ENCODE data around the gene GLI3. TPM values are rescaled to one million over a fixed set of nuclear protein-coding genes. Genes with fewer than 3 reads are reported as not detected.

GLI3 gene
- polyA plus RNA-seq, 1 donor, result 5.4 TPM

DNA sequence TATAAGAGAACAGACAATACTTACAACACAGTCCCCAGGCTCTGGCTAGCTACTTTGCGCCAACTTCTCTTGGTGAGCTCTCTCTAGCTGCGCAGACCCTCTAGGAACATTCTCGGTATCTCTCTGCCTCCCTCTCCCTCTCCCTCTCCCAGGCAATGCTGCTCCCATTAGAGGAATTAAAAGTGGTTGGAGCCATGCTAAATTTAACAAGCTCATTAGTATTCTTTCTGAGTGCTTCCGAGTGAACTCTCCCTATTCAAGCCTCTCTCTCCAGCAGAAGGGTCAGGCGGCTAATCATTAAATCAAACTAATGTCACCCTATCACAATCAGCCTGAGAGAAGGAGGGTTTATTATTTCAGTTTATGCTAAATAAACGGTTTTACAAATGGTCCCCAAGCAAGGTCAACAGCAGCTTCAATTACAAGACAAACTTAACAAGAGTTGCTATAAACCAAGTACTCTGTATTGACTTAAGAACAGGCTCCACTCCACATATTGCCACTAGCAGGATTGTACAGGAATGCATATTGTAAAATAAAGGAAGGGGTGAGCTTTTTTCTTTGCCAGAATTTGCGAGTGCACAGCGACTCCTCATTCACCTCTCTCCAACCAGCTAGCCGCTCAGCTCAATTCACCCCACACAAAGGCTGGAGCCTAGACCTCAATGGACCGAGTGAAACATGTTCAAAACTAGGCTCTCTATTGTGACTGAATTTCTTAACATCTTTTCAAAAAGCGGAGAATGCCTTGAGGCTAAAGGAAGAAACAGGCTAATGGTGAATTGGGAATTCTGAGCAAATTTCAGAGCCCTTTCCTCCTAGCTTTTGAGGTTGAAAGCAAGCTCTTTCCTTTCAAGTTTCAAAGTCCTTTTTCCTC is 84.4 kb downstream of the GLI3 start:
- Histone ChIP-seq H3K9me3 (ENCODE audit: control insufficient read depth, low read depth, low read length) (no peaks in the 10 kb centered on the region), H3K27me3 (ENCODE audit: control insufficient read depth, insufficient read depth, low read length) (no peaks in the 10 kb centered on the region), H3K4me1 (ENCODE audit: control insufficient read depth, insufficient read depth, low read length) (peaks cover 32% of the 10 kb centered on the region), H3K4me3 (ENCODE audit: low read length) (no peak overlapping the region), H3K36me3 (ENCODE audit: control insufficient read depth, insufficient read depth, low read length) (no peaks in the 10 kb centered on the region), H3K27ac (ENCODE audit: low read length) (no peak overlapping the region)
- DNase-seq, result peak in 1 of 2 donors; percentile 47
- WGBS (ENCODE audit: insufficient coverage, low lambda C conversion rate), result 45% methylated on average over 2 of the region's 11 CpGs

DNA sequence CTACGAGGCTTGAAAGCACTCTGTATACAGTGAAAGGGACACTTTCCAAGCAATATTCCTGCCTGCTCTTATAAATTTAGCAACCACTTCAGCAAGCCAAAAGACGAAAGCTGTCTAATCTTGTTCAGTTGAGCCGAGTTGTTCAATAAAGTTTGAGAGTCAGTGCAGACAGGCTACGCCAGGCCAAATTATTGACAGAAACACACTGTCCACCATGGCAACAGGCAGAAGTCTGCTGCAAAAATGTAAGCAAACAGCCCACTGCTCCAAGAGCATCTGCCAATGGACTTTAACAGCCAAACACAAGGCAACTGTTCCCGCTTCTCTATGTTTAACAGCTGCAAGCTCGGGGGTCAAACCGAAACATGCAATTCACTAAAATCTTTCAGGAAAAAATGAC is 85.7 kb downstream of the GLI3 start:
- Histone ChIP-seq H3K27ac (ENCODE audit: low read length) (no peak overlapping the region), H3K9me3 (ENCODE audit: control insufficient read depth, low read depth, low read length) (no peaks in the 10 kb centered on the region), H3K27me3 (ENCODE audit: control insufficient read depth, insufficient read depth, low read length) (no peaks in the 10 kb centered on the region), H3K4me1 (ENCODE audit: control insufficient read depth, insufficient read depth, low read length) (peaks cover 32% of the 10 kb centered on the region), H3K4me3 (ENCODE audit: low read length) (no peak overlapping the region), H3K36me3 (ENCODE audit: control insufficient read depth, insufficient read depth, low read length) (no peaks in the 10 kb centered on the region)
- peak; percentile 33 to 58 for DNase-seq
- WGBS (ENCODE audit: insufficient coverage, low lambda C conversion rate), result 60% methylated on average over 2 of the region's 7 CpGs

DNA sequence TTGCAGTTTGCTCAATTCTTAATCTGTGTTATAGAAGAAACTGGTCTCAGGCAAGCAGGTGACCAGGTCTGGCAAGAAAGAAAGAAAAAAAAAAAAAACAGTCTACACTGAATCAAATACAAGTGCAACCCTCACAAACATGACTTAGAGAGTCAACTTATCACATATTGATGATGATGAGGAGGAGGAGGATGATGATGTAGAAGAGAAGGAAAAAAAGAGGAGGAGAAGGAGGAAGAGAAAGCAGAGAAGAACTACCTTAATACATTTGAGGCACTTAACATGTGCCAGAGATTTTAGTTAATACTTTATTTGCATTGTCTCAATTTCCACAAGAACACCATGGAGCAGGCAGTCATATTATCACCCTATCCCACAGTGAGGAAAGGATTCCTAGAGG is 91.5 kb downstream of the GLI3 start:
- Histone ChIP-seq H3K4me3 (ENCODE audit: low read length) (no peak overlapping the region), H3K36me3 (ENCODE audit: control insufficient read depth, insufficient read depth, low read length) (no peaks in the 10 kb centered on the region), H3K4me1 (ENCODE audit: control insufficient read depth, insufficient read depth, low read length) (peaks cover under 1% of the 10 kb centered on the region), H3K27ac (ENCODE audit: low read length) (no peak overlapping the region), H3K27me3 (ENCODE audit: control insufficient read depth, insufficient read depth, low read length) (no peaks in the 10 kb centered on the region), H3K9me3 (ENCODE audit: control insufficient read depth, low read depth, low read length) (no peaks in the 10 kb centered on the region)
- no peak for DNase-seq

DNA sequence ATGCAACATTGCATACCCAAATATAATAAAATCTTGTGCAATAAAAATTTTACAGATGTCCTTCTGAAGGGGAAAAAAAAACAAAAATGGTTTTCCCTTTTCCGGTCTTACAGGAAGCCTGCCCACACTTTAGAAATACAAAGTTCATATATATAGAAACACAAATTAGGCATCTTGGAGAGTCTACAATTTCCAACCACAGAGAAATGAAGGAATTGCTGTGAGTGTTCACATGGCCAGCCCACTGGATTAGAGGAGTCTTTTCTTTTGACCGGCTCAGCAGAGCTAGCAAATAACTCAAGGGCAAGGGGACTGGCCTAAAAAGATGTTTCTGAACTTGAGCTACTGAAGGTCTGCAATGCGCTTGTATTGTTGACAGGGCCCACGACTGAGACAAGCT is 92.4 kb downstream of the GLI3 start:
- no peaks in the 10 kb centered on the region for H3K27me3 ChIP-seq (ENCODE audit: control insufficient read depth, insufficient read depth, low read length)
- H3K27ac ChIP-seq (ENCODE audit: low read length), result no peak overlapping the region
- WGBS (ENCODE audit: insufficient coverage, low lambda C conversion rate), result no CpG with 5 or more reads among the region's 4 CpGs

DNA sequence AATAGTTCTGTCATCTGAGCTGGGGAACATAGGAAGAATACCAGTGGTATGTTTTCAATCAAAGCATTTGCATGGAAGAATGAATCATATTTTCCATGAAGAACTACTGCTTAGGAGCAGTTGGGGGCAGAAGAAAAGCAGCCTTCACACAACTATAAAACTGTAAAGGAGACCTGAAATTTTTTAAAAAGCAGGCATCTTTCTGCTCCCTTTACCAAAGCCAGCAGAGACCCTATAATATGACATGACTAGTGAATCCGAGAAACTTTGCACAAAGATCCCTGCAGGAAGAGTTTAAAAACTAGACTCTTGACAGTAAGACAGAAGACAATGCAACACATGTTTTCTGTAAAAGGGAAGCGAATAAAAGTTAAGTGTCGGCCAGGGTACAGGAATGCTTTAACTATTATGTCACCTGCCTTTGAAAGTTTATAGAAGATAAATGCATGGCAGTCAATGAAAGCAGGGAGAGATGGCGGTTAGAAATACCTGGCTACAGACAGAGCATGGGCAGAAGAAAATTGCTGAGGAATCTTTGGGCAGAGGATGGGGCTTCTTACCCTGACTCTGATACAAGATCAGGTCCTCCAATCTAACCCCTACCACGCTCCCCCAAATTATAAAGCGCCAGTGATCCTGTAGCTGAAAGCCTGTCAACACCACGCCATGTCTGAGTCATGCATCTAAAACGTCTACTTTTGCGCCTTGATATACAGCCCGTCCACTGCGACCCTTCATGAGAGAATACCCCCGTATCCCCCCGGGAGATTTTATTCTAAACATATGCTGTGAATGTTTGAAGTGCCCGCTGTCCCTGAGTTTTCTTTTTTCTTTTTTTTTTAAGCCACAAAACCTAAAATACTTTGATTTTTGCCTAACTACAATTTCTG is 93.1 kb downstream of the GLI3 start:
- Histone ChIP-seq H3K4me1 (ENCODE audit: control insufficient read depth, insufficient read depth, low read length) (no peaks in the 10 kb centered on the region), H3K36me3 (ENCODE audit: control insufficient read depth, insufficient read depth, low read length) (no peaks in the 10 kb centered on the region), H3K27me3 (ENCODE audit: control insufficient read depth, insufficient read depth, low read length) (no peaks in the 10 kb centered on the region), H3K4me3 (ENCODE audit: low read length) (no peak overlapping the region), H3K9me3 (ENCODE audit: control insufficient read depth, low read depth, low read length) (no peaks in the 10 kb centered on the region), H3K27ac (ENCODE audit: low read length) (no peak overlapping the region)
- DNase-seq, result no peak
- 100% methylated on average over 2 of the region's 14 CpGs for WGBS (ENCODE audit: insufficient coverage, low lambda C conversion rate)

More for the DNA sequence above, 92.4 kb downstream of the GLI3 start:
- no peak for DNase-seq
- Histone ChIP-seq H3K4me1 (ENCODE audit: control insufficient read depth, insufficient read depth, low read length) (no peaks in the 10 kb centered on the region), H3K4me3 (ENCODE audit: low read length) (no peak overlapping the region), H3K9me3 (ENCODE audit: control insufficient read depth, low read depth, low read length) (no peaks in the 10 kb centered on the region), H3K36me3 (ENCODE audit: control insufficient read depth, insufficient read depth, low read length) (no peaks in the 10 kb centered on the region)

DNA sequence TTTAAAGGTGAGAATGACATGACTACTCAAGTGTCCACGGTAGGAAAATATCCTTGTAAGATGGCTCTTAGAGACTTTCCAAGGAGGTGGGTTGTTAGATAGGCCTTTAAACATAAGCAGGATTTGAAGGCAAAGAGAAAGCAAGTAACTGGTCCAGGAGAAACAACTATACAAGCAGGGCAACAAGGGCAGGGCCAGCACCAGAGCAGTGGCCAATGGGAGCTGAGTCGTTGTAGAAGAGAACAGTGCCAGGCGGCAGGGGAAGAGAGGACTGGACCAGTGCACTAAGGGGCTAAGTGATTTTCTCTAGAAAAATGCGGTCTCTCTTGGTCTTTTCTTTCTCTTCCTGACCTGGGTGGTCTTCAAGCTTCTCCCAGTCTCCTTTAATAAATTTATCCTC is 94.9 kb downstream of the GLI3 start:
- DNase-seq, result no peak
- H3K4me3 ChIP-seq (ENCODE audit: low read length), result no peak overlapping the region
- no peaks in the 10 kb centered on the region for H3K4me1 ChIP-seq (ENCODE audit: control insufficient read depth, insufficient read depth, low read length)
- no peaks in the 10 kb centered on the region for H3K9me3 ChIP-seq (ENCODE audit: control insufficient read depth, low read depth, low read length)
- H3K27me3 ChIP-seq (ENCODE audit: control insufficient read depth, insufficient read depth, low read length), result no peaks in the 10 kb centered on the region
- 88% methylated on average over 1 of the region's 4 CpGs for WGBS (ENCODE audit: insufficient coverage, low lambda C conversion rate)
- H3K36me3 ChIP-seq (ENCODE audit: control insufficient read depth, insufficient read depth, low read length), result no peaks in the 10 kb centered on the region
- no peak overlapping the region for H3K27ac ChIP-seq (ENCODE audit: low read length)

DNA sequence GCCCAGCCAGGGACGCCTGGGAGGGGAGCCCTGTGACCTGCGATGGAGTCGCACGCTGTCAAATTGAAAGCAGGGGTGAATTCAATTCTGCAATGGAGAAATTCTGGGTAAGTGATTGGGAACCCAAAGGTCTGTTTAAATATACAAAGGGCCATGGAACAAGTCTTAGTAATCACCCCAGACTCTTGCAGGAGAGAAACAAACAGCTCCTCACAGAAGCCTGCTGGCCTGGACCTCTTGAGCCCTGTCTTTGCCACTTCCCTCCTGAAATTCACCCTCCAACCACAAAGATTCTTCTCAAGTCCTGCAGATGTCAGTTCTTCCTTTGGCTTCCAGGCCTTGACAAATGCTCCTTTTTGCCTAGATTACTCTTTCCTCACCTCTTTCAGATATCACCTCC is 97.3 kb downstream of the GLI3 start:
- Histone ChIP-seq H3K9me3 (ENCODE audit: control insufficient read depth, low read depth, low read length) (no peaks in the 10 kb centered on the region), H3K4me1 (ENCODE audit: control insufficient read depth, insufficient read depth, low read length) (no peaks in the 10 kb centered on the region), H3K27ac (ENCODE audit: low read length) (no peak overlapping the region), H3K36me3 (ENCODE audit: control insufficient read depth, insufficient read depth, low read length) (no peaks in the 10 kb centered on the region), H3K4me3 (ENCODE audit: low read length) (no peak overlapping the region), H3K27me3 (ENCODE audit: control insufficient read depth, insufficient read depth, low read length) (no peaks in the 10 kb centered on the region)
- no peak for DNase-seq
- WGBS (ENCODE audit: insufficient coverage, low lambda C conversion rate), result 100% methylated on average over 1 of the region's 4 CpGs

DNA sequence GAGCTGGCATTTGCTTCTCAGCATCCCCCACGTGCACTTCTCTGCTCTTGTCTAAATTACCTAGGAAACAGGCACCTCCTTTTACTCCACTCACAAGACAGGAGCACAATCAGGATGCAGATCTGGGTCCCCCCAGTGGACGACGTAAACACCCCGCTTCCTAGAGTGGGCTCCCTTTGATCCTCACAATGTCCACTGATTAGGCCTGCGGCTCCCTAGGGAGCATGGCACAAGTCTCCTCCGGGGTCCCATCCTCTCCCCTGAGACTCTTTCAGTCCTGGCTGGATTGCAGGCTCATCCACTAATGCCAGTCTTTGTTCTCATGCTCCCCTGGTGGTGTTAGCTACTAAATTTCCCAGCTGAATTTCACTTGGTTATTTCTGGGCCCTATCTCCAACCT is 98.3 kb downstream of the GLI3 start:
- Histone ChIP-seq H3K36me3 (ENCODE audit: control insufficient read depth, insufficient read depth, low read length) (no peaks in the 10 kb centered on the region), H3K27ac (ENCODE audit: low read length) (no peak overlapping the region), H3K9me3 (ENCODE audit: control insufficient read depth, low read depth, low read length) (no peaks in the 10 kb centered on the region), H3K4me1 (ENCODE audit: control insufficient read depth, insufficient read depth, low read length) (no peaks in the 10 kb centered on the region), H3K27me3 (ENCODE audit: control insufficient read depth, insufficient read depth, low read length) (no peaks in the 10 kb centered on the region), H3K4me3 (ENCODE audit: low read length) (no peak overlapping the region)
- no peak for DNase-seq
- no CpG with 5 or more reads among the region's 6 CpGs for WGBS (ENCODE audit: insufficient coverage, low lambda C conversion rate)

DNA sequence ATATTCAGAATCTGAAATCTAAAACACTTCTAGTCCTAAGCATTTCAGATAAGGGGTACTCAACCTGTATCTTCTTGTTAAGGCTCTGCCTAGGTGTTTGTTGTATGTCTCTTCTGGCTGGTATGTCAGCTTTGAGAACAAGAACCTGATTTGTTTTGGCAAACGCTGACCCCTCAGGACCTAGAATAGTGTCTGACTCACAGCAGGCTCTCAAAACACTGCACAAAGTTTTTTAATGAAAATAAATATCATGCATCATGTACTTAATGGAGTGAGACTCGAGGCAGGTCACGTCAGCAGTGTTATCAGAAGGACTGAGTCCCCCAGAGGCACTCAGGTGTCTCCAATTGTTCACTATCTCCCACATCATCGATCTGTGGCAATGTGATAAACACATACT is 99.1 kb downstream of the GLI3 start:
- Histone ChIP-seq H3K4me1 (ENCODE audit: control insufficient read depth, insufficient read depth, low read length) (no peaks in the 10 kb centered on the region), H3K4me3 (ENCODE audit: low read length) (no peak overlapping the region), H3K27ac (ENCODE audit: low read length) (no peak overlapping the region), H3K9me3 (ENCODE audit: control insufficient read depth, low read depth, low read length) (no peaks in the 10 kb centered on the region), H3K27me3 (ENCODE audit: control insufficient read depth, insufficient read depth, low read length) (no peaks in the 10 kb centered on the region), H3K36me3 (ENCODE audit: control insufficient read depth, insufficient read depth, low read length) (no peaks in the 10 kb centered on the region)
- DNase-seq, result no peak
- WGBS (ENCODE audit: insufficient coverage, low lambda C conversion rate), result no CpG with 5 or more reads among the region's 4 CpGs

DNA sequence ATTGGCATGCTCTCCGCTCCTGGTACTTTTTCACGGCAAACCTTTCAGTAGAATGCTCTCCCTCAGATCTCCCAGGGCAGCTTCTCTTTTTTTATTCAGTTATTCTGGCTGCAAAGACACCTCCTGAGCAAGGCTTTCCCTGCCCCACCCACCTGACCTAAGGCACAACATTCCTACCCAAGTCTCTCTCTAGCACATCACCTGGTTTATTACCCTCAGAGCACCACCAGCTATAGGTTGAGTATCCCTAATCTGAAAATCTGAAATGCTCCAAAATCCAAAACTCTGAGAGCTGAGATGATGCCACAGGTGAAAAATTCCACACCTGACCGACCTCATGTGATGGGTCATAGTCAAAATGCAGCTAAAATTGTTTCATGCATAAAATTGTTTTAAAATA is 99.6 kb downstream of the GLI3 start:
- no peak overlapping the region for H3K4me3 ChIP-seq (ENCODE audit: low read length)
- 85% methylated on average over 3 of the region's 3 CpGs for WGBS (ENCODE audit: insufficient coverage, low lambda C conversion rate)
- H3K36me3 ChIP-seq (ENCODE audit: control insufficient read depth, insufficient read depth, low read length), result no peaks in the 10 kb centered on the region
- H3K9me3 ChIP-seq (ENCODE audit: control insufficient read depth, low read depth, low read length), result no peaks in the 10 kb centered on the region
- H3K27me3 ChIP-seq (ENCODE audit: control insufficient read depth, insufficient read depth, low read length), result no peaks in the 10 kb centered on the region
- no peak for DNase-seq
- no peak overlapping the region for H3K27ac ChIP-seq (ENCODE audit: low read length)
- H3K4me1 ChIP-seq (ENCODE audit: control insufficient read depth, insufficient read depth, low read length), result no peaks in the 10 kb centered on the region
